ENCODE results near the gene KCND2.

KCND2 gene

GRCh38 chr7:120441850-120442249 is 168.9 kb downstream of the KCND2 start:
- TF ChIP-seq CTCF (conservative IDR thresholded peaks at IDR 0.05) (no peak), ZFX (IDR thresholded peaks at IDR 0.05) (no peak)
- no peak overlapping the region for H3K27ac ChIP-seq

GRCh38 chr7:120442838-120443237 is 169.9 kb downstream of the KCND2 start:
- TF ChIP-seq CTCF (conservative IDR thresholded peaks at IDR 0.05) (no peak), ZFX (IDR thresholded peaks at IDR 0.05) (no peak)
- no peak overlapping the region for H3K27ac ChIP-seq

- TF ChIP-seq ZFX (IDR thresholded peaks at IDR 0.05) = no peak
- no peak for TF ChIP-seq CTCF (conservative IDR thresholded peaks at IDR 0.05)
- H3K27ac ChIP-seq = no peak overlapping the region
These were observed 171.7 kb downstream of the KCND2 start for GRCh38 chr7:120444650-120445049.

GRCh38 chr7:120445276-120445675 is 172.3 kb downstream of the KCND2 start:
- no peak overlapping the region for H3K27ac ChIP-seq
- no peak for TF ChIP-seq CTCF (conservative IDR thresholded peaks at IDR 0.05)

DNA sequence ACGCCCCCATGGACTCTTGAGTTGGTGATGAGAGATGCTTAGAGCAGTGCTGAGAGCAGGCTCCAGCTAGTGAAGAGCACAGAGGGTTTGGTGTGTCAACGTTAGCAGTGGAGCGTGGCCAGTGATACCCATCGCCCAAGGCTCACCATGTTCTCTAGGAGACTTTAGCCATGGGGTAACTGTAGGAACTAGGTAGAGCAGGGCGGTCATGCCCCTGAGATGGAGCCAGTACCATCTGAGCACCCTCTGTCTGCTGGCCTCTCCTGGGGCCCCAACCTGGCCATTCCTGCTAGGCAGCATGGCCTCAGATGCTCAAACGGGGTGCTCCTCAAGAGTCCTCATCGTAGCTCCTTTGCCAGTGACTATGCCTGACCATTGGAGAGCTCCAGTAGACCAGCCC is 179.7 kb downstream of the KCND2 start:
- TF ChIP-seq ZFX (IDR thresholded peaks at IDR 0.05) (no peak), CTCF (conservative IDR thresholded peaks at IDR 0.05) (no peak)
- no peak overlapping the region for H3K27ac ChIP-seq

GRCh38 chr7:120456699-120457098 is 183.7 kb downstream of the KCND2 start:
- no peak overlapping the region for H3K27ac ChIP-seq
- TF ChIP-seq ZFX (IDR thresholded peaks at IDR 0.05) = no peak
- TF ChIP-seq CTCF (conservative IDR thresholded peaks at IDR 0.05) = no peak

DNA sequence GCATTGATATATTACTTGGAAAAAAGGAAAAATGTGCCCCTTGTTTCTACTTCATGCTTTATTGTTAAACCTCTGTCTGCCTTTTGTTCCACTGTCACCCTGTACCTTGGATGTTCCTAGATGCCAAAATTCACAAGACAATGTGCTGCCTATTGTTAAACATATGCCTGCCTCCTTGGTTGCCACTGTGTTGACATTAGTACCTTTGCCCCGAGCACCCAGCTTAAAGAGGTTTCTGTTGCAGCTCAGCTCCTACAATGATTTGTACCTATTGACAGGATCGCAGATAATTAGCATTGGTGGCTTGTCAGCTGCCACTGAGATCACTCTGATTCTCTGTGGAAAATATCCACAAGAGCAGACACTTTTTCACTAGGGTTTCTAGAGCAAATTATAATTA is 188.0 kb downstream of the KCND2 start:
- H3K27ac ChIP-seq = no peak overlapping the region
- TF ChIP-seq ZFX (IDR thresholded peaks at IDR 0.05) (no peak), CTCF (conservative IDR thresholded peaks at IDR 0.05) (no peak)

Measured in C4-2B (cell line).